Type B pancreatic cell (in vitro differentiated cells): ENCODE results near the gene SFTPB. TPM values are rescaled to one million over a fixed set of nuclear protein-coding genes. Genes with fewer than 3 reads are reported as not detected.
"Not testable (repeated sequence)": the region's sequence is repeated elsewhere in the genome, so short reads cannot be mapped to it uniquely, and the experiment has no call there.

Source experiments
- DNase-seq: peaks from one replicate; pipeline ENCODE4 v3.0.0; 2021; ENCODE audit warnings: mixed read lengths; ENCODE audit not compliant: unreplicated experiment; ENCODE audit errors: extremely low spot score
- H3K27ac Mint-ChIP-seq: 2 replicates; pipeline ENCODE4 v1.8.0; 2021; ENCODE audit warnings: mild to moderate bottlenecking, mixed read lengths
- H3K27me3 Mint-ChIP-seq: 2 replicates; pipeline ENCODE4 v1.8.0; 2021; ENCODE audit warnings: mixed read lengths
- H3K36me3 Mint-ChIP-seq: 2 replicates; pipeline ENCODE4 v1.8.0; 2021; ENCODE audit warnings: mixed read lengths
- H3K4me1 Mint-ChIP-seq: one replicate; pipeline ENCODE4 v1.8.0; 2021; ENCODE audit warnings: mixed read lengths; ENCODE audit not compliant: unreplicated experiment
- H3K4me3 Mint-ChIP-seq: 2 replicates; pipeline ENCODE4 v1.8.0; 2021; ENCODE audit warnings: mild to moderate bottlenecking, mixed read lengths
- H3K9me3 Mint-ChIP-seq: 2 replicates; pipeline ENCODE4 v1.8.0; 2021; ENCODE audit warnings: mixed read lengths
- long read RNA-seq: library from polyadenylated mRNA; unstranded; transcript quantifications from one replicate; pipeline ENCODE4 v2.0.0, GENCODE V29; 2020
- total RNA-seq: library from RNA; stranded (reverse); gene quantifications from 2 replicates; pipeline ENCODE4 v1.2.1, GENCODE V29; 2021; ENCODE audit warnings: low replicate concordance
- TF ChIP-seq, protein P1 (sequence below): fragments of 200-600 bp; sonication (generic); conservative IDR thresholded peaks from 2 replicates; pipeline ENCODE4 v1.5.0; 2021; ENCODE audit warnings: antibody characterized with exemption, mild to moderate bottlenecking

SFTPB gene
- 2.7 and 23.0 TPM in 2 replicates for total RNA-seq
- long read RNA-seq, transcript SFTPB-207 (11 exons, 3,554 nt): major isoform, 12 of 29 reads
- long read RNA-seq, partial matches to known transcripts: 8 of 29 reads
- long read RNA-seq, other reads (novel, unspliced or antisense): 6 of 29 reads

DNA sequence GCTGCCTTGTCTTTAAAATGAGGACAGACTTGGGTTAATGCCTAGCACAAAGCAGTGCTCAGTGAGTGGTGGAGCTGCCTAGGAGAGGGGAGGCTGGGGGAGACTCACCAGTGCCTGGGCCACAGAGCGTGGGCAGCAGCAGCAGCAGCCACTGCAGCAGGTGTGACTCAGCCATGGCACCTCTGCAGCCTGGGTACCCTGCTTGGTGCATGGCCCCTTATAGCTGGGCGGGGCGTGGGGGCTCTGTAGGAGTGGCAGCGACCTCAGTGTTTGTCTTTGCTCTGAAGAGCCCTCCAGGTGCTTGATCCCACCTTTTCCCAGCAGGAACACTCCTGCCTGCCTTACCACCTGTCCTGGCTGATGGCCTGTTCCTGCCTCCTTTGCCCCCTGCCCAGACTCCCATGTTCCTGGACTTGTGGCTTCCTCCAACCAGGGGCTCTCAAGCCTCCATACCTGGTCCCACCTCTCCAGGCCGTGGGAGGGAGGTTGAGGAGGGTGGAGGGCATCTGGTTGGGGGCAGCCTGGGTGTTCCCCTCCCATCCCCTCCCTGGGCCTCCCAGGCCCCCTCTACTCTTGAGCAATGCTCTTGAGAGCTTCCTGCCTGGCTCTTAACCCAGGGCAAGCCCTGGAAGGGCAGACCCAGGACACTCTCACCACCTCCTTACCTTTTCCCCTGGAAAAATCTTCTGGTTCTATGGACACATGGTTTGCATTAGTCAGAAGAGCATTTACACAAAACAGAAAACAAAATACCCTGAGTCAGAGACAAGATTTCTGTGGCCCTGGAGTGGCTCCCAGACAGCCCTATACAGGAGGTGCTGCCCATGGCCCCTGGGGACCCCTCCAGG is at the start of gene SFTPB:
Gene SFTPB (minus strand): TSS at position 191 of the 848 bp plus-strand sequence. CDS start 16 bp downstream, at position 175.
- TF ChIP-seq, protein P1, sequence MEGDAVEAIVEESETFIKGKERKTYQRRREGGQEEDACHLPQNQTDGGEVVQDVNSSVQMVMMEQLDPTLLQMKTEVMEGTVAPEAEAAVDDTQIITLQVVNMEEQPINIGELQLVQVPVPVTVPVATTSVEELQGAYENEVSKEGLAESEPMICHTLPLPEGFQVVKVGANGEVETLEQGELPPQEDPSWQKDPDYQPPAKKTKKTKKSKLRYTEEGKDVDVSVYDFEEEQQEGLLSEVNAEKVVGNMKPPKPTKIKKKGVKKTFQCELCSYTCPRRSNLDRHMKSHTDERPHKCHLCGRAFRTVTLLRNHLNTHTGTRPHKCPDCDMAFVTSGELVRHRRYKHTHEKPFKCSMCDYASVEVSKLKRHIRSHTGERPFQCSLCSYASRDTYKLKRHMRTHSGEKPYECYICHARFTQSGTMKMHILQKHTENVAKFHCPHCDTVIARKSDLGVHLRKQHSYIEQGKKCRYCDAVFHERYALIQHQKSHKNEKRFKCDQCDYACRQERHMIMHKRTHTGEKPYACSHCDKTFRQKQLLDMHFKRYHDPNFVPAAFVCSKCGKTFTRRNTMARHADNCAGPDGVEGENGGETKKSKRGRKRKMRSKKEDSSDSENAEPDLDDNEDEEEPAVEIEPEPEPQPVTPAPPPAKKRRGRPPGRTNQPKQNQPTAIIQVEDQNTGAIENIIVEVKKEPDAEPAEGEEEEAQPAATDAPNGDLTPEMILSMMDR: no peak
- no peaks in the 10 kb centered on the region for H3K36me3 Mint-ChIP-seq
- no peak within 1 kb of the TSS for H3K4me3 Mint-ChIP-seq
- no peak for DNase-seq
- H3K27ac Mint-ChIP-seq: no peak within 1 kb of the TSS
- H3K27me3 Mint-ChIP-seq: no peaks in the 10 kb centered on the region
- H3K4me1 Mint-ChIP-seq: peaks cover 7% of the 10 kb centered on the region
- no peaks in the 10 kb centered on the region for H3K9me3 Mint-ChIP-seq

DNA sequence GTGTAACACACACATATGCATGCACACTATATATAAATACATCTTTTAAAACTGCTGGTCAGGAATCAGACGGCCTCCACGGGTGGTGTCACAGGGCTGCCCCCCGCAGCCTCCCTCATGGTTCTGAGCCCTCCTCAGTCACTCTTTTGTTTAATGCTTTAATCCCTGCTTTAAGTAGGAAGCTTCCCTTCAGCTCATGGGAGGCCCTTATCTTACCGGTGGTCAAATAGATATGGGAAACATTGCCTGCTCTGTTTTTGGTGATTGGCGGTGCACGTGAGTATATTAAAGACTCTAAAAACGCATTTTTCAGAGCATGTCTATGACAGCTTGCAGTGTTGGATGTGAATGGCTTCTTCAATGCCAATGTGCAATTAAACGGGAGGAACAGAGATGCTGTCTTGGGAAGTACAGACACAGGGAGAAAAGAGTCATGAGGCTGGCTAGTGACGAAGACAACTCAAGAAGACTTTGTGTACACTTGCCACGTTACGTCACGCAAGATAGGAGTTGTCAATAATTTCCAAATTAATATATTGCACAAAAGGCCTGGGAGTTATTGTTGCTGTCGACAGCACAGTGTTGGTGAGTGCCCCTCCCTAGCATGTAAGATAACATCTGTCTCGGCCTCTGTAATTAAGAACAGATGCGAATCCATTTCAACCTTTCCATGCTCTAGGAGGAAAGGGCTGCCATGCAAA is 49.5 kb upstream of the SFTPB start:
- Mint-ChIP-seq H3K4me1 (peaks cover 31% of the 10 kb centered on the region), H3K27me3 (peaks cover 3% of the 10 kb centered on the region), H3K4me3 (no peak overlapping the region), H3K9me3 (peaks cover 10% of the 10 kb centered on the region), H3K27ac (no peak overlapping the region), H3K36me3 (no peaks in the 10 kb centered on the region)
- DNase-seq: no peak
- TF ChIP-seq, protein P1: no peak

DNA sequence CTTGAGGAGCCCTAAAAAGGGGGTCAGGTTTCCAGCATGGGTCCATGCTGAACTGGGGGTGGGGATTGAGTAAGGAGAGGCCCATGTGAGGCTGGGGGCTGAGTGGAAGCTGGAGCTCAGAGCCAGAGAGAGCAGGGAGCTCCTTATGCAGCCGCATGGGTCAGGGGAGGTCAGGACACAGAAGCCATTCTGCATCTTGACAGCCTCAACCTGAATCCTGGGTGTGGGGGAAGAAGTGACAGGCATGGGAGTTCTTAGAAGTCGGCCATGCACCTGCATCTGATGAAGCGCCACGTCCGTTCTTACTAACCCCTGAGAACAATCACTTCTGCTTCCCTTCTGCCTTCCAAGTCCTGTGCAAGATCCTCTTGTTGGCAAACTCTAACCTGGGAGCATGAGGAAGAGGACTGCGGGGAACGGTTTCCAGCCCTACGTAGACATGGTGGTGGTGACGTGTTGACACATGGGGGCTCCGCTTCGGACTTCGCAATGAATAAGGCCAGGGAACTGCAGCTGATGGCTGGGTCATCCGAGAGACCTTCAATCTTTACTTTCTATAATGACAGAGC is 48.4 kb upstream of the SFTPB start:
- DNase-seq: no peak
- Mint-ChIP-seq H3K9me3 (peaks cover 10% of the 10 kb centered on the region), H3K4me1 (peaks cover 31% of the 10 kb centered on the region), H3K27me3 (peaks cover 6% of the 10 kb centered on the region), H3K4me3 (no peak overlapping the region), H3K27ac (no peak overlapping the region), H3K36me3 (no peaks in the 10 kb centered on the region)
- TF ChIP-seq, protein P1: no peak

DNA sequence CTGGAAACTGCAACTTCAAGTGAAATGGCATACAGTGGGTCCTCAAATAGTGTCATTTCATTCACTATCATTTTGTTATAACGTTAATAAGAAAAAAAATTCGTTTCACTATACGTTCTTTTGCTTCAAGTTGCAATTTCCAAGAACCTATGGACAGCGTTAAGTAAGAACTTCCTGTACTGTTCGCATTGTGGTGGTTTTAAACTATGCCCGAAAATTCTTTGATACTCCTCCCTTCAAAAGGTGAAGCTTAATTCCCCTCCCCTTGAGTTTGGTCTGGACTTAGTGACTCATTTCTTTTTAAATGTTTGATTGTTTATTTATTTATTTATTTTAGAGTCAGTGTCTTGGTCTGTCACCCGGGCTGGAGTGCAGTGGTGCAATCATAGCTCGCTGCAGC is 46.8 kb upstream of the SFTPB start:
- H3K36me3 Mint-ChIP-seq: no peaks in the 10 kb centered on the region
- TF ChIP-seq, protein P1: no peak
- H3K27me3 Mint-ChIP-seq: peaks cover 3% of the 10 kb centered on the region
- H3K9me3 Mint-ChIP-seq: no peaks in the 10 kb centered on the region
- no peak overlapping the region for H3K27ac Mint-ChIP-seq
- H3K4me3 Mint-ChIP-seq: no peak overlapping the region
- H3K4me1 Mint-ChIP-seq: peaks cover 31% of the 10 kb centered on the region
- no peak for DNase-seq

DNA sequence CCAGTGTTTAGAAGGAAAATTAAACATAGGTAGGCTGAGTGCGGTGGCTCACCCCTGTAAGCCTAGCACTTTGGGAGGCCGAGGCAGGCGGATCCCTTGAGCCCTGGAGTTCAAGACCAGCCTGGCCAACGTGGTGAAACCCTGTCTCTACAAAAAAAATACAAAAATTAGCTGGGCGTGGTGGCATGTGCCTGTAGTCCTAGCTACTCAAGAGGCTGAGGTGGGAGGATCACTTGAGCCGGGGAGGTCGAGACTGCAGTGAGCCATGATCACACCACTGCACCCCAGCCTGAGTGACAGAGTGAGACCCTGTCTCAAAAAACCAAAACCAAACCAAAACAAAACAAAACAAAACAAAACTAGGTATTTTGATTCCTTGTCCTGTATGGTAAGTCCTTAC is 46.4 kb upstream of the SFTPB start:
- H3K27ac Mint-ChIP-seq: not testable (repeated sequence)
- H3K4me1 Mint-ChIP-seq: peaks cover 31% of the 10 kb centered on the region

More for the DNA sequence above, 46.4 kb upstream of the SFTPB start:
- H3K9me3 Mint-ChIP-seq, DNase-seq, H3K4me3 Mint-ChIP-seq, H3K27me3 Mint-ChIP-seq, H3K36me3 Mint-ChIP-seq: not testable (repeated sequence)
